ENCODE data around the gene SELENOM.
"Not testable (repeated sequence)": the region's sequence is repeated elsewhere in the genome, so short reads cannot be mapped to it uniquely, and the experiment has no call there.

The SELENOM gene

GRCh38 chr22:31089160-31090100 is 17.9 kb downstream of the SELENOM start:
- DNase-seq, result peak; percentile 46 to 48

GRCh38 chr22:31088233-31088986 is 19.0 kb downstream of the SELENOM start:
- no peak for DNase-seq

- DNase-seq, result no peak
Measured at GRCh38 chr22:31087744-31088215, 19.6 kb downstream of the SELENOM start.

GRCh38 chr22:31086703-31087330 is 20.6 kb downstream of the SELENOM start:
- no peak for DNase-seq

GRCh38 chr22:31085928-31086327 is 21.4 kb downstream of the SELENOM start:
- DNase-seq, result no peak

GRCh38 chr22:31085493-31085824 is 21.9 kb downstream of the SELENOM start:
- DNase-seq, result no peak

GRCh38 chr22:31084811-31085492 is 22.4 kb downstream of the SELENOM start:
- DNase-seq, result peak; percentile 90 to 93

GRCh38 chr22:31083923-31084810 is 23.2 kb downstream of the SELENOM start:
- peak in 1 of 2 donors; percentile 31 for DNase-seq

- no peak for DNase-seq
Measured at GRCh38 chr22:31083377-31083768, 24.0 kb downstream of the SELENOM start.

- DNase-seq, result peak; percentile 69 to 76
Measured at GRCh38 chr22:31082606-31083376, 24.6 kb downstream of the SELENOM start.

GRCh38 chr22:31081963-31082605 is 25.3 kb downstream of the SELENOM start:
- DNase-seq, result peak in 1 of 2 donors; percentile 32

GRCh38 chr22:31080848-31081649 is 26.3 kb downstream of the SELENOM start, which contains the start of gene SMTN:
SMTN (plus strand) TSS chr22:31081318; CDS start chr22:31083259, 1,941 bp downstream.
- peak; percentile 91 to 93 for DNase-seq

GRCh38 chr22:31080164-31080847 is 27.1 kb downstream of the SELENOM start:
- no peak for DNase-seq

GRCh38 chr22:31079095-31079642 is 28.2 kb downstream of the SELENOM start:
- DNase-seq, result no peak

- DNase-seq, result not testable (repeated sequence)
Measured at GRCh38 chr22:31078389-31078788, 29.0 kb downstream of the SELENOM start.

- no peak for DNase-seq
Measured at GRCh38 chr22:31077681-31078080, 29.7 kb downstream of the SELENOM start.

GRCh38 chr22:31075961-31076360 is 31.4 kb downstream of the SELENOM start:
- DNase-seq, result no peak

GRCh38 chr22:31073545-31074145 is 33.7 kb downstream of the SELENOM start:
- not testable (repeated sequence) for DNase-seq
